NOMO-1 (cell line): ENCODE measurements around the gene CSF2RB.

Experiments
- DNase-seq, 2 experiments: peaks; one replicate each; lab custom pipeline; 2025; ENCODE audit not compliant: unreplicated experiment in 2 of 2; lab: John Stamatoyannopoulos, UW

Gene CSF2RB

DNA sequence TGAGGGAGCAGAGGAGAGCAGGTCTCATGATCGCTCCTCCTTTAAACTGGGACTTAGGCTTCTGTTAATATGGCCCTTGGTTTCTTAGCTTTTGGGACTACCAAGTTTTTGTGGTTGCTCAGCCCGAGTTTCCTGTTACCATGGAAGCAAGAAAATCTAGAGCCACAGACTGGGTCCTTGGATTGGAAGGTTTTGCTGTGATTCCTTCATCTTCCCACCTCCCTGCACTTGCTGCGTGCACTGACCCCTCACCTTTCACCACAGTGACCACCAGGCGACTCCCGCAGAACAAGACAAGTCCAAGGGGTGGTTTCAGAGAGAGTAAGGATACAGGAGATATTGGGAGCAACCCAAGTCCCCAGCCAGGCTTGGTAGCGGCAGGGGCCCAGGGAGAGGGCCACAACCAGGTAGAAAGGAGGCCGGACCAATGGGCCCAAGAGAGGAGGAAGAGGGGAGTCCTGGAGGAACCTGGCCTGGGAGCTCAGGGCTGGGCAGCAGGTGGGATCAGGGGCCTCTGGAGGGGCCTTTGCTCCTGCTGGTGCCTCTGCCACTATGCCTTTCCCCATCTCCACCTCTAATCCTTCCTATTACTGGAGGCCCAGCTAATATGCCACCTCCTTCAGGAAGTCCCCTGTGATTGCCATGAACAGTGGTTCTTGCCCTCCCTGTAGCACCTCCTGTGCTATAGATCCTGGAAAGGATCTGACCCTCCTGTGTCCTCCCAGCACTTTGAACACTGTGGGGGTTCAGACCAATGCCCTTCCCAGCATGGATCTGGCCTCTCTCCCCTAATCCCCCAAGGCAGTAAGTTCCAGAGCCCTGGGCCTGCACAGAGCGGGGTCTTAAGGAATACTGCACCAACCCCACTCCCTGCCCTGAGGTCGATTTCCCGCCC is 21.2 kb downstream of the CSF2RB start:
- DNase-seq: no peak

DNA sequence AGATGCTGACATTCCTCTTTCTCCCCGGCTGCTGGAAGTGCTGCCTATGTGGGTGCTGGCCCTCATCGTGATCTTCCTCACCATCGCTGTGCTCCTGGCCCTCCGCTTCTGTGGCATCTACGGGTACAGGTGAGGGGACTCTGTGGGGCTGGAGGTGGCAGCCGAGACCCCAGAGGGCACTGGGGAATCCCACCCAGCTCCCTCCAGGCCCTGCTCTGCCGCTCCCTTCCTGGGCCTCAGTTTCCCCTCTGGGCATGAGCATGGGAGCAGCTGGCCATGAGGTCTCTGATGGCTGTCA is 21.8 kb downstream of the CSF2RB start:
- DNase-seq: no peak

DNA sequence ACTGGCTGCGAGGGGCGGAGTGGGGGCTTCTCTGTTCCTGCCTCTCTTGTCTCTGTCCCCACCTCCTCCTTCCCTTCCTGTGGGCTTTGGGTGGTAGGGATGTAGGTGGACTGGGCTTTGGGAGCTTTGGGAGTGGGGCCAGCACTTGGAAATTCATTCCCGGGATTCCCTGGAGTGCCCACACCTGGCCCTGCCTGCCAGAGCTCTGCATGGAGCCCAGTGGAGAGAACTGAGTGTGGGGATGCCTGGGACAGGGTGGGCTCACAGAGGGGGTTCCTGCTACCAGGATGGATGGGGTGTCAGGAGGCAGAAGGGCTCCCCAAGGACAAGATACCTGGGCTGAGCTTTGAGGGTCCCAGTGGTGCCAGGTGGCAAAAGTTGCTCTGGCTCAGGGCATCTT is 22.3 kb downstream of the CSF2RB start:
- DNase-seq: no peak

DNA sequence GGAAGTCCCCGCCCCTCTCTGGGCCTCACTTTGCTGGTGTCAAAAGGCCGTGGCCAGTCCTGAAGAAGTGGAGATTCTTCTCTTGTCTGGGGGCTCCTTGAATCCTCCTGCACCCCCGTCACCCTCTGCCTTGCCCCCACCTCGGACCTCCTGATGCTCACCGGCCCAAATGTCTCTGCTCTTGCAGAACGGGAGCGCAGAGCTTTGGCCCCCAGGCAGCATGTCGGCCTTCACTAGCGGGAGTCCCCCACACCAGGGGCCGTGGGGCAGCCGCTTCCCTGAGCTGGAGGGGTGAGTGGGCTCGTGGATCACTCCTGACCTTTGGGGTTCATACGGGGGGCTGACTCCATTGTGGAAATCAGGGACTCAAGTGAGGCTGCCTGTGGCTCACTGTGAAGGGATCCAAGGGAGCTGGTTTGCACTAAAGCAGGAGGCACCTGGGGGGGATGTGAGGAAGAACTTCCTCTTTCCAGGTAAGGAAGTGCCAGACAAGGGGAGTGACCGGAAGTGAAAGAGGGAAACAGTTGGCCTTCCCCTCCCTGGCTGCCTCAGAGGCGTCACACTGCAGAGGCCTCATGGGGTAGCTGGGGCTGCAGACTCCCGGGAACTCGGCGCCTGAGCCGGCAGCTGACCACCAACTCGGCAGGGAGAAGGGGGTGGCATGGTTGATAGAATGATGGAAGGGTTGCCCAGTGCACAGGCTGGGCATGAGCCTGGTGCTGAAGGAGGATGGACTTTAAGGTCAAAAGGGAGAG is 23.1 kb downstream of the CSF2RB start:
- peak; percentile 34 to 40 for DNase-seq

DNA sequence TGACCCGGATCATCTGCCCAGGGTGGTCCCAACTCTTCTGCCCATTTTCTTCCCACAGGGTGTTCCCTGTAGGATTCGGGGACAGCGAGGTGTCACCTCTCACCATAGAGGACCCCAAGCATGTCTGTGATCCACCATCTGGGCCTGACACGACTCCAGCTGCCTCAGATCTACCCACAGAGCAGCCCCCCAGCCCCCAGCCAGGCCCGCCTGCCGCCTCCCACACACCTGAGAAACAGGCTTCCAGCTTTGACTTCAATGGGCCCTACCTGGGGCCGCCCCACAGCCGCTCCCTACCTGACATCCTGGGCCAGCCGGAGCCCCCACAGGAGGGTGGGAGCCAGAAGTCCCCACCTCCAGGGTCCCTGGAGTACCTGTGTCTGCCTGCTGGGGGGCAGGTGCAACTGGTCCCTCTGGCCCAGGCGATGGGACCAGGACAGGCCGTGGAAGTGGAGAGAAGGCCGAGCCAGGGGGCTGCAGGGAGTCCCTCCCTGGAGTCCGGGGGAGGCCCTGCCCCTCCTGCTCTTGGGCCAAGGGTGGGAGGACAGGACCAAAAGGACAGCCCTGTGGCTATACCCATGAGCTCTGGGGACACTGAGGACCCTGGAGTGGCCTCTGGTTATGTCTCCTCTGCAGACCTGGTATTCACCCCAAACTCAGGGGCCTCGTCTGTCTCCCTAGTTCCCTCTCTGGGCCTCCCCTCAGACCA is 24.0 kb downstream of the CSF2RB start:
- no peak for DNase-seq

DNA sequence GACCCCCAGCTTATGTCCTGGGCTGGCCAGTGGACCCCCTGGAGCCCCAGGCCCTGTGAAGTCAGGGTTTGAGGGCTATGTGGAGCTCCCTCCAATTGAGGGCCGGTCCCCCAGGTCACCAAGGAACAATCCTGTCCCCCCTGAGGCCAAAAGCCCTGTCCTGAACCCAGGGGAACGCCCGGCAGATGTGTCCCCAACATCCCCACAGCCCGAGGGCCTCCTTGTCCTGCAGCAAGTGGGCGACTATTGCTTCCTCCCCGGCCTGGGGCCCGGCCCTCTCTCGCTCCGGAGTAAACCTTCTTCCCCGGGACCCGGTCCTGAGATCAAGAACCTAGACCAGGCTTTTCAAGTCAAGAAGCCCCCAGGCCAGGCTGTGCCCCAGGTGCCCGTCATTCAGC is 24.6 kb downstream of the CSF2RB start:
- no peak for DNase-seq

DNA sequence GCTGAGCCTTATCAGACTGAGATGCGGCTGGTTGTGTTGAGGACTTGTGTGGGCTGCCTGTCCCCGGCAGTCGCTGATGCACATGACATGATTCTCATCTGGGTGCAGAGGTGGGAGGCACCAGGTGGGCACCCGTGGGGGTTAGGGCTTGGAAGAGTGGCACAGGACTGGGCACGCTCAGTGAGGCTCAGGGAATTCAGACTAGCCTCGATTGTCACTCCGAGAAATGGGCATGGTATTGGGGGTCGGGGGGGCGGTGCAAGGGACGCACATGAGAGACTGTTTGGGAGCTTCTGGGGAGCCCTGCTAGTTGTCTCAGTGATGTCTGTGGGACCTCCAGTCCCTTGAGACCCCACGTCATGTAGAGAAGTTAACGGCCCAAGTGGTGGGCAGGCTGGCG is 25.5 kb downstream of the CSF2RB start:
- DNase-seq: no peak

DNA sequence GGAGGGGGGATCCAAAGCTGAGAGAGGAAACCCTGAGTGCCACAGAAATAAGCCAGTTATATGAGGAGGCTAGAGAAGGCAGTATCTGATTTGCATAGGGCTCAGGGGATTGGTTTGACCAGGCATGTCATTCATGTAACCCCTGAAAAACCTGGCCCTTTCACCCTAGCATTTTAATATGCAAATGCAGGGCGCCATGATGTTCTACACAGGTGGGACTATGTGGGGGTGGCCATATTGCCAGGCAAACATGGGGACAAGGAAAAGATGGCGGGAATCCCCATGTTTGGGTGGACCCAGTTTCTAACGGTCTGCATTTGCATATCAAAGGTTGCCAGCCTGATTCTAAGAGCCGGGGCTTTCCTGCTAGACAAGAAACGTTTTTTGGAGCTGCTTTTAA is 27.2 kb downstream of the CSF2RB start:
- no peak for DNase-seq

DNA sequence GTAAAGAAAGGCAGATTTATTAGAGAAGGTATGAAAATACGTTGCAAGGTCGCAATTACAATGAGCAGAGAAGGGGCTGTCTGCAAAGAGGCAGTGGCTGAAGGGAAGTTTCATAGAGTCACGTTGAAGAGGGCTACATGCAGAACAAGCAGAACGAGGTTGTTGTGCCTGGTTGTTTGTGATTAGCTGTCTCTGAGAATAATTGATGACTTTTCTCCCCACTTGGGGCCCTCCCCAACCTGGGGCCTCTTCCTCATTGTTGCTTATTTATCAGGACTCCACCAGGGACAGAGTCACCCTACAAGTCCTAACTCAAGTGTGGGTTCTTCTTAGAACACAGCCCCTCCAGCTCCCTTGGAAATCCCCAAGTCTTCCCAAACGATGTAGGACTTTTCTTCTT is 29.1 kb downstream of the CSF2RB start:
- no peak for DNase-seq

DNA sequence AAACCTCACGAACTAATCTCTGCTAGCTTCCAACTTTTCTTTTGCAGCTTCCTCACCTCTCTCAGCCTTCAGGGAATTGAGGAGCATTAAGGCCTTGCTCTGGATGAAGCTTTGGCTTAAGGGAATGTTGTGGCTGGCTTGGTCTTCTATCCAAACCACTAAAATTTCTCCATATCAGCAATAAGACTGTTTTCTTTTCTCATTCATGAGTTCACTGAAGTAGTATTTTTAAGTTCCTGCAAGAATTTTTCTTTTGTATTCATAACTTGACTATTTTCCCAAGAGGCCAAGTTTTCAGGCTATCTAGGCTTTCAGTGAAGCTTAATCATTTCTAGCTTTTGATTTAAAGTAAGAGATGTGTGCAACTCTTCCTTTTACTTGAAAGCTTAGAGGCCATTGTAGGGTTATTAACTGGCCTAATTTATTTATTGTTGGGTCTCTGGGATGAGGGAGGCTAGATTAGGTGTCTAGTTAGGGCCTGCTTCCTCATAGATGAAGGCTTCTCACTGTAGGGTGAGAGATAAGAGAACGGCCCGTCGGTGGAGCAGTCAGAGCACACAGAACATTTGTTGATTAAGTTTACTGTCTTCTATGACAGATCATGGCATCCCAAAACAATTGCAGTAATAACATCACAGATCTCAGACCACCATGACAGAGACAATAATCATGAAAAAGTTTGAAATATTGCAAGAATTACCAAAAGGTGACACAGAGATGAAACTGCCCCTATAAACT is 33.2 kb downstream of the CSF2RB start:
- no peak for DNase-seq

DNA sequence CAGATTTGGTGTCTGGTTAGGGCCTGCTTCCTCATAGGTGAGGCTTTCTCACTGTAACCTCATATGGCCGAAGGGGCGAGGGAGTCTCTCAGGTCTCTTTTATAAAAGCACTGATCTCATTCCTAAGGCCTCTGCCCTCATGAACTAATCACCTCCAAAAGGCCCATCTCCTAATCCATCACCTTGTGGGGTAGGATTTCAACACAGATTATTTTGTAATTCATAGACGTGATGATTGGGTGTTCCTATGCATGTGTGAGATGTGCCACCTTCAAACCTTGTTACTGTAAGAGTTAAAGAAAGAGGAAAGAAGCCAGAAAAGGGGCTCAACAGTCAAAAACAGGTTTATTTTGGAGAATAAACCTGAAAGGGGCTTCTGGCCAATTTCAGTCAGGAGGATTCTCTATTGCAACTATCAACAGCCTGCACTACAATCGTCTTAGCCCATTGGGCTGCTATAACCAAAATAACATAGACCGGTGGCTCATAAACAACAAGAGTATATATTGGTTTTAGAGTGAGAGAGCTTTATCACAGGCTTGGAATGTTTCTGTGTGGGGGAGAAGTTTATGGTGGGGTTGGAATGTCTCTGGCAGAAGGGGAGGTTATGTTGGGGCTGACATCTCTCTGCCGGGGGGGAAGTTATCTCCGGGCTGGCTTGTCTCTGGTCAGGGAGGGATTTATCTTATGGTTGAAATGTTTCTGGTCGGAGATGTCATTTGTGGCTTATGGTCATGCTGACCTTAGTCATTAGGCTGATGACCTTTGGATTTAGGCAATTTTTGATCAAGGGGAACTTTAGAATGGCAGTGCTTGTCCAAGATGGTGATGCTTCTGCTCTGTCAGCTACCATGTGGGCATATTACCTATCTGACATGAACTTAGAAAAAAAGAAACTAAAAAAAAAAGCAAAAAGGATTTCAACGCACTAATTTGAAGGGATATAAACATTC is 35.1 kb downstream of the CSF2RB start:
- DNase-seq: no peak

DNA sequence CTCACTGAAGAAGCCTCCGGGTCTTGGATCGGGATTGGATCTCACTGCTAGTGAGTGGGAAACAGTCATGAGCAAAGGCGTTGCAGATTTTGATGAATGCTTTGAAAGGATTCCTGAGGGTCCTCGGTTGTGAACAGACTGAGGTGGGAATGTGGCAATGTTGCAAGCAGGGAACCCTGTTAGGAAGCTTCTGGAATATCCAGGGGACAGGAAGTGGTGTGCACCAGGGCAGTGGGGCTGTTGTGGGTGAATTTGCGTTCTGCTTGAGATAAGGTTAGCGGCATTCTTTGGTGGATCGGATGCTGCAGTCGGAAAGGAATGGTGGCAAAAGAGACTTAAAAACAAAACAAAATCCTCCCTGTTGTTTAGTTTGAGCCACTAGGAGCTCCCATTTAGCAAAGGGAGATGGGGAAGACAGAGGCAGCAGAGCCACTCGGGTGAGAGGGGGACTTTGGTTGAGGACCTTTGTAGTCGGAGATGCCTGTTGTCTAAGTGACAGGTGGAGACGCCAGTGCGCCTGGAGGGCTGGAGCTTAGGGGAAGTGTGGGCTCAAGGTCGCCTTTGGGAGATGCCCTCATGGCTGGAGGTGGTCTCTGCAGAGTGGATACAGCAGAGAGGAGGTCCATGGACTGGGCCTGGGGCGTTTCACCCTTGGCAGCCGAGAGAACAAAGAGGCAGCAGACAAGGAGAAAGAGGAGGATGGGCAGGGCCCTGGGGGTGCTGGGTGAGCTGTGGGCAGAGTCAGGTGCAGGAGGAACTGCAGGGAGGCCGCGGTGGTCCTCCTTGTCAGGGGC is 37.6 kb downstream of the CSF2RB start:
- DNase-seq: no peak

DNA sequence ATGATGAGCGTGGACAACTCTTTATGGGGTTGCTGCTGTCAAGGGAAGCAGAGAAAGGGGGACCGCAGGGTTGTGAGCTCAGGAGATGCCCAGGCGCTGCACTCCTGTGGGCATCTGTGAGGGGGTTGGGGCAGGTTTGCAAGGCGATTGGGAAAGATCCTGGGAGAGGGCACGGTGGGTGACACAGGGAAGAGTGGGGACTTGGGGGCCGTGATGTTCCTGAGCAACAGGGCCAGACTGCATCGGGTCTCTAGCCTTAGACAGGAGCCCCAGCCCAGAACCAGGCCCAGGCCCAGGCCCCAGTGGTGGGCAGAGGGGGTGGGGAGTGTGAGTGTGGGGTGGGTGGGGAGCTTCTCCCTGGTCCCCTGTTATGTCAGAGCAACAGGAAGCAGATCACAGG is 38.3 kb downstream of the CSF2RB start:
- DNase-seq: no peak

DNA sequence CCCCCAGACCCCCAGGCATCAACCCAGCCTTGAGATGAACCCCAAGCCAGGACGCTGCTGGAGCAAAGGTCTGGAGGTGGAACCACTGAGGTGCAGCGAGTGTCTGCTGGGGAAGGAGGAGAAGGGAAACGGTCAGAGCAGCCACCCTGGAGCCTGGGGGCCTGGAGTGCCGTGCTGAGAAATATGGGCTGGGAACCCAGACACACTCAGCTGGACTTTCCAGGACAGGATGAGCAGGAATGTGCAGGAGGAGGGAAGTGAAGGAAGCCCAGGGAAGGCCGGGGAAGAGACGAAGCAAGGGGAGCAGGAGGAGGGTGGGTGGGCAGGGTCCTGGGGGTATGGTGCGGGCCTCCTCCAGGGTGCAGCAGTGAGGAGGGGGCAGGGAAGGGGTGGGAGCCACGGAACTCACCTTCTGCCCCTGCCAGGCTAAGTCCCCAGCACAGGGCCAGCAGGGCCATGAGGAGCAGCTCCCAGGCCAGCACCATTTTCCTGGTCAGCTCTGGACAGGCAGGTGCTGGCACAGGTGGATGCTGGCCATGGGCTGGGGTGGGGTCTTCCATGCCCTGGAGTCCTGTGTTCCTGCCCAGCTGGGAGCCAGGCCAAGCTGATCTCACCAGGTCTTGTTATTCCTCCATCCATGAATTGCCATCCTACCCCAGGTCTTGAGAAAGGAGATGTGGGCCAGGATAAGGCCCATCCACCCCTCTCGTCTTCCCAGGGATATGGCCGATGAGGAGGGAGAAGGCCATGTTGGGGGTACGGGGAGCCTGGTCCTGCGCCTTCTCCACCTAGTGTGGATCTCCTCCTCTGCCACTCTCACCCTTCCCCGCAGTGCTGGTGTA is 40.0 kb downstream of the CSF2RB start:
- DNase-seq: no peak

DNA sequence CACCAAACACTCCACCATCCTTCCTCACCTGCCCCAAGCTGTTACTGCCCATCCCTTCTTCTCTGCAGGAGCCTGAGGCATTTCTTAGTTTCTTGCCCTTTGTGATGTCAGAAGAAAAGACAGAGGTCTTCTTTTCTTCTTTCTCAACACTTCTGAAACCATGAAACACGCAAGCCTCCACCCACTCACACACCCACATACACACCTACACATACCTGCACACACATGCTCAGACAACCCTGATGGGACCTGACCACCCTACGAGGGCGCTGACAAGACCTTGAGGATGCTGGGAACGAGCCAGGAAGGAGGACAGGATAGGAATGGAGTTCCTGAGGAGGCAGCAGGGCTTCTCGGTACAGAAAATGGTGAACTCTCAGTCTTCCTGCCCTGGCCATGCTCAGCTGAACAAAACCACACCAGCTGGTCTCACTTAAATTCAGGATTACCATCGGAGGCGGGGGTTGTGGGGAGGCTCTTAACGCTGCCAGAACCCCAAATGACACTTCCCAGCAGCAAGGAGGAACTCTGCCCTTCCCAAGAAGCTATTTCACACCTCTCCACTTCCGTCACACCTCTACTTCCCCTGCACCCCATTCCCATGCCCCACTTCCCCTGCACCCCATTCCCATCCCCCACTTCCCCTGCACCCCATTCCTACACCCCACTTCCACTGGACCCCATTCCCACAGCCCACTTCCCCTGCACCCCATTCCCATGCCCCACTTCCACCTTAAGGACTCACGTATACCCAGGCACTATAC is 41.0 kb downstream of the CSF2RB start:
- no peak for DNase-seq

DNA sequence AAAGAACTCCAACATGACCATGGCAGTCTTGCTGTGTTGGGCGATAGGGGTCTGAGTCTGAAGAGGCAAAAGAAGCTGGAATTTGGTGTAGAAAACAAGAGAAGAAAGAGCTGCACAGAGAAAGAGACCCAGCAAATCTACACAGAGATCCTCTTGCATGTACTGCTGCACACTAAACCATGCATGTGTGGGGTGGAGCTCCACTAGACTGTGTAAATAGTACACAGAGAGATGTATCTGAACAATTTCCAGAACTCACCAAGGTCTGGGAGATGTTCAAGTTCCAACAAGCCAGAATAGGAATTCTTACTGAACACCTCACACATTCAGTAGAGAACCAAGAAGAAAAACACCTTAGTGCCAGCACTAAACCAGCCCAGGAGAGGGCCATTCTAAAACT is 42.3 kb downstream of the CSF2RB start:
- DNase-seq: no peak

DNA sequence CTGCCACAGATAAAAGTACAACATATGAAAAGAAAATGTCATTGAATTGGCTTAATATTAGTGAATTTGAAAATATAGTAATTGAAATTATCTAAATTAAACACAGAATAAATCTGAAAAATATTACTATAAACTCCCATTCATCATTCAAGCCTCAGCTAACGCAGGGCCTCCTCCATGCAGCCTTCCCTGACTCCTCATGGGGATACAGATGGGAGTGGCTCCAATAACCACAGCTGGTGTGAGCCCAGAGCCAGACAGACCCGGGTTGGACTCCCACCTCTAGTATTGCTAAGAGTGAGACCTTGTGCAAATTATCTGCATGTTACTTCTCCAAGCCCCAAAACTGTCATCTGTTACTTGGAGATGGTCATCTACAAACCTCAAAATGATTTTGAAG is 44.9 kb downstream of the CSF2RB start:
- no peak for DNase-seq

DNA sequence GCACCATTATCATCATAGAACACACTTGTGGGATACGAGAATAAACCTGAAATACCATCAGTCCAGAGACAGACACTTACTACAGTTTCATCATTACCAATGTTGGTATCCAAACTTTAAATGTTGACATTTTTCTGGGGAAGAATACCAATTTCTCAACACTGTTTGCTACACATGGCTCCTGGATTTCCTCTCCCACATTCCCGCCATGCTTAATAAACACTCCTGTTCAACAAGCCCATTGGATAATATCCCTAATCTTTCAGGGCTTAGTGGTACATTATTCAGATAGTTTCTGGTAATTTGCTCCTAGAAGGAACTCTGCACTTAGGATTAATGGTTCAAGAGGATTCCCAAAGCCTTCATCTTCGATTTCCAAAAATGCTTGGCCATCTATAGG is 48.2 kb downstream of the CSF2RB start:
- DNase-seq: no peak
